Right renal pelvis (tissue), 4 donors: ENCODE measurements around the gene ARHGAP44. TPM values are rescaled to one million over a fixed set of nuclear protein-coding genes. Genes with fewer than 3 reads are reported as not detected.
A peak's percentile ranks its signal among the peaks of the same experiment; 100 is the strongest.

Experiments
- DNase-seq, 4 donors: peaks; one replicate each; pipeline ENCODE4 v3.0.0-alpha.2; 2013; ENCODE audit warnings: low read depth in 4 of 4, low spot score in 3 of 4, missing footprints in 1 of 4
- polyA plus RNA-seq, 4 donors: library from polyadenylated mRNA; unstranded; fragments of 120-200 nt; gene quantifications; one replicate each; pipeline ENCODE4 v1.2.1, GENCODE V29; 2013; ENCODE audit not compliant: insufficient read length in 4 of 4

Gene ARHGAP44
- polyA plus RNA-seq, 4 donors, result 7.4 to 8.8 (median 8.1) TPM

- no peak for DNase-seq
Measured at GRCh38 chr17:13014801-13015200, 225.5 kb downstream of the ARHGAP44 start.

- DNase-seq, result no peak
Measured at GRCh38 chr17:13016881-13017654, 227.8 kb downstream of the ARHGAP44 start.

GRCh38 chr17:13017655-13018459 is 228.6 kb downstream of the ARHGAP44 start, which contains the start of gene ELAC2:
Gene ELAC2, minus strand, starts transcription at chr17:13018027. Its CDS starts 80 bp downstream, at chr17:13017947.
- DNase-seq, result peak; percentile 97 to 99 (median 98)

- DNase-seq, result no peak
Measured at GRCh38 chr17:13024016-13024415, 234.7 kb downstream of the ARHGAP44 start.

GRCh38 chr17:13024526-13025257 is 235.4 kb downstream of the ARHGAP44 start:
- peak; percentile 40 to 63 (median 48) for DNase-seq

- DNase-seq, result no peak
Measured at GRCh38 chr17:13025258-13025627, 235.9 kb downstream of the ARHGAP44 start.

- no peak for DNase-seq
Measured at GRCh38 chr17:13025687-13026086, 236.4 kb downstream of the ARHGAP44 start.

- DNase-seq, result no peak
Measured at GRCh38 chr17:13027246-13027645, 237.9 kb downstream of the ARHGAP44 start.

- DNase-seq, result no peak
Measured at GRCh38 chr17:13029340-13029739, 240.0 kb downstream of the ARHGAP44 start.

GRCh38 chr17:13030056-13030455 is 240.8 kb downstream of the ARHGAP44 start:
- no peak for DNase-seq

- DNase-seq, result peak in 2 of 4 donors; percentile 12 to 28
Measured at GRCh38 chr17:13030459-13031300, 241.4 kb downstream of the ARHGAP44 start.

GRCh38 chr17:13031718-13032350 is 242.5 kb downstream of the ARHGAP44 start:
- DNase-seq, result peak in 1 of 4 donors; percentile 10

- DNase-seq, result no peak
Measured at GRCh38 chr17:13035420-13035819, 246.1 kb downstream of the ARHGAP44 start.

GRCh38 chr17:13036751-13037150 is 247.5 kb downstream of the ARHGAP44 start:
- DNase-seq, result no peak

GRCh38 chr17:13038931-13039665 is 249.8 kb downstream of the ARHGAP44 start:
- DNase-seq, result no peak
